ENCODE results near the gene TPRX2. TPM values are rescaled to one million over a fixed set of nuclear protein-coding genes. Genes with fewer than 3 reads are reported as not detected.

Gene TPRX2
- total and polyA plus RNA-seq, 2 of the 13 experiments (the other 11 are each of a cell fraction or from before 2014, with no cell fraction given), result not detected

GRCh38 chr19:47878906-47879305 lies 19.9 kb downstream of the TPRX2 start:
- BruUV-seq (replicated peaks), result no TSS peak
- H3K27ac ChIP-seq (ENCODE audit: extremely low read length, insufficient read depth, low read length), result no peak overlapping the region
- no peaks in the 10 kb centered on the region for H3K27me3 ChIP-seq (ENCODE audit: control insufficient read depth in 1 of 2, insufficient read depth in 2 of 2, low read length in 2 of 2)
- H3K4me2 ChIP-seq (ENCODE audit: low read depth, low read length), result no peak overlapping the region
- POLR2A ChIA-PET, result no interaction called here
- H3K4me1 ChIP-seq (ENCODE audit: insufficient read depth, low read length), result peaks cover 22% of the 10 kb centered on the region
- intact Hi-C loops (cut with micrococcal nuclease; ENCODE audit: unreplicated experiment) (no loop called here), in situ Hi-C loops (cut with HindIII; ENCODE audit: extremely low pct_ligation_motif_present, low pct_unique_long_range_greater_than_20kb) (no loop called here)
- WGBS (ENCODE audit: low lambda C conversion rate), result 82% methylated on average over 4 of the region's 4 CpGs
- TF ChIP-seq ZNF230 (CRISPR knock-in tag; IDR thresholded peaks at IDR 0.05) (no peak), ZNF280B (CRISPR knock-in tag; IDR thresholded peaks at IDR 0.05; ENCODE audit: borderline replicate concordance) (no peak), ZNF83 (CRISPR knock-in tag; IDR thresholded peaks at IDR 0.05; ENCODE audit: borderline replicate concordance) (no peak), NCOR1 (IDR thresholded peaks at IDR 0.05; ENCODE audit: borderline replicate concordance, low read length) (no peak), RBFOX2 (IDR thresholded peaks at IDR 0.05; ENCODE audit: low read depth, low read length) (no peak), ZNF713 (CRISPR knock-in tag; IDR thresholded peaks at IDR 0.05) (no peak), CHCHD3 (CRISPR knock-in tag; IDR thresholded peaks at IDR 0.05) (no peak), ZNF430 (CRISPR knock-in tag; IDR thresholded peaks at IDR 0.05) (no peak), ZNF781 (CRISPR knock-in tag; IDR thresholded peaks at IDR 0.05; ENCODE audit: borderline replicate concordance, not compliant biosample characterization) (no peak), ZSCAN21 (CRISPR knock-in tag; IDR thresholded peaks at IDR 0.05; ENCODE audit: borderline replicate concordance) (no peak), ZNF570 (CRISPR knock-in tag; IDR thresholded peaks at IDR 0.05; ENCODE audit: borderline replicate concordance) (no peak), ZBTB34 (CRISPR knock-in tag; IDR thresholded peaks at IDR 0.05) (no peak), SP1 (IDR thresholded peaks at IDR 0.05) (no peak), SP1 (CRISPR knock-in tag; IDR thresholded peaks at IDR 0.05) (no peak), CTCF (CRISPR knock-in tag; IDR thresholded peaks at IDR 0.05) (no peak), MTF2 (CRISPR knock-in tag; IDR thresholded peaks at IDR 0.05; ENCODE audit: borderline replicate concordance) (no peak), E2F2 (CRISPR knock-in tag; IDR thresholded peaks at IDR 0.05; ENCODE audit: borderline replicate concordance) (no peak)
- no peak overlapping the region for H2AFZ ChIP-seq (ENCODE audit: low read length)
- H4K20me1 ChIP-seq (ENCODE audit: insufficient read depth, low read length), result peaks cover 4% of the 10 kb centered on the region; the same call in 1 of the 2 replicates
- FAIRE-seq (no peak), DNase-seq (ENCODE audit: low spot score) (no peak), ATAC-seq (no peak)
- peaks cover 10 to 64% of the 10 kb centered on the region in 2 experiments for H3K36me3 ChIP-seq (replicated peaks in 1 of 2; ENCODE audit: control insufficient read depth in 1 of 2, insufficient read depth in 2 of 2, low read length in 2 of 2)
- CTCF ChIA-PET (ENCODE audit: low intra/inter-chr PET ratio, low total read pairs), result no interaction called here
- H3K79me2 ChIP-seq (ENCODE audit: insufficient read depth, low read length), result peaks cover 10% of the 10 kb centered on the region
- H3K4me3 ChIP-seq (replicated peaks in 1 of 3; ENCODE audit: insufficient read depth in 1 of 3, low read depth in 2 of 3, low read length in 3 of 3), result no peak overlapping the region
- H3K9ac ChIP-seq (ENCODE audit: insufficient read depth, low read depth, low read length), result no peak overlapping the region
- no peaks in the 10 kb centered on the region for H3K9me3 ChIP-seq (ENCODE audit: low read length)
